ENCODE data around the gene TAMALIN.

DNA sequence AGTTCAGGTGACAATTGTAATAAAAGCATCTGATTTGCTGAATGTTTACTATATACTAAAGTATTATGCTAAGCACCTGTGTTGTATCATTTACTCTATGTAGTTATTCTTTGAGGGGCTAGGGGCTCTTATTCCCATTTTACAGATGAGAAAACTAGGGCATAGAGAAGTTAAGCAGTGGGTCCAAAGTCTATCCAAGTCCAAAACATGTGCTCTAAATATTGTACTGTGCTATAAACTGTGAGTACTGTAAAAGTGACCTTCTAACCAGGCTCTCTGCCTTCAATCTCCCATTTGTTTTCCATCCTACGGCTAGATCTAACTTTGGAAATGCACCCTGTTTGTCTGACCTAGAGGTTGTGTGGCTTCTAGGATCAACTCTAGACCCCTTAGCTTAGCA lies 46.3 kb upstream of the TAMALIN start:
- TF ChIP-seq CTCF (IDR thresholded peaks at IDR 0.05; ENCODE audit: insufficient read depth, low read length, poor library complexity, severe bottlenecking) (no peak), EZH2phosphoT487 (conservative IDR thresholded peaks at IDR 0.05; ENCODE audit: low read length) (no peak)
